WERI-Rb-1 (cell line): ENCODE data around the gene SLC6A6.

Source experiments
- DNase-seq: peaks from one replicate; pipeline ENCODE4 v3.0.0-alpha.2; 2020
- H3K27ac ChIP-seq: fragments of 250-450 bp; sonication (Bioruptor Pico); 2 replicates; pipeline ENCODE4 v1.5.1; 2020; ENCODE audit warnings: mild to moderate bottlenecking, moderate library complexity
- H3K27me3 ChIP-seq: fragments of 250-450 bp; sonication (Bioruptor Pico); 2 replicates; pipeline ENCODE4 v1.5.1; 2021; ENCODE audit warnings: mild to moderate bottlenecking, low read depth, moderate library complexity; ENCODE audit not compliant: insufficient read depth, severe bottlenecking
- H3K36me3 ChIP-seq: fragments of 250-450 bp; sonication (Bioruptor Pico); 2 replicates; pipeline ENCODE4 v1.5.1; 2020; ENCODE audit warnings: mild to moderate bottlenecking, moderate library complexity
- H3K4me3 ChIP-seq: 2 replicates; pipeline ENCODE4 v1.5.1; 2011; ENCODE audit warnings: low read depth, mild to moderate bottlenecking, control low read depth, low read length
- H3K9me3 ChIP-seq: fragments of 250-450 bp; sonication (Bioruptor Pico); 2 replicates; pipeline ENCODE4 v1.5.1; 2021; ENCODE audit warnings: mild to moderate bottlenecking, moderate library complexity; ENCODE audit not compliant: severe bottlenecking
- CTCF ChIP-seq: IDR thresholded peaks from 2 replicates; pipeline ENCODE4 v1.5.1; 2011; ENCODE audit warnings: low read depth, mild to moderate bottlenecking, control low read depth, inconsistent platforms, low read length

SLC6A6 gene

GRCh38 chr3:14360123-14360881 lies 42.1 kb upstream of the SLC6A6 start:
- no peak for DNase-seq
- TF ChIP-seq CTCF, result no peak
- H3K27ac ChIP-seq, result no peak overlapping the region
- no peaks in the 10 kb centered on the region for H3K36me3 ChIP-seq
- no peak overlapping the region for H3K4me3 ChIP-seq
- H3K27me3 ChIP-seq, result no peaks in the 10 kb centered on the region
- no peaks in the 10 kb centered on the region for H3K9me3 ChIP-seq

- no peak for DNase-seq
- H3K36me3 ChIP-seq, result no peaks in the 10 kb centered on the region
- H3K4me3 ChIP-seq, result no peak overlapping the region
- H3K27me3 ChIP-seq, result no peaks in the 10 kb centered on the region
- no peaks in the 10 kb centered on the region for H3K9me3 ChIP-seq
- H3K27ac ChIP-seq, result no peak overlapping the region
- TF ChIP-seq CTCF, result no peak
Measured at GRCh38 chr3:14361068-14361677, 41.2 kb upstream of the SLC6A6 start.

- H3K27me3 ChIP-seq, result no peaks in the 10 kb centered on the region
- no peak for TF ChIP-seq CTCF
- DNase-seq, result no peak
Measured at GRCh38 chr3:14362890-14363289, 39.5 kb upstream of the SLC6A6 start.

GRCh38 chr3:14363379-14363778 lies 39.0 kb upstream of the SLC6A6 start:
- no peak for TF ChIP-seq CTCF
- Histone ChIP-seq H3K36me3 (no peaks in the 10 kb centered on the region), H3K4me3 (no peak overlapping the region), H3K27ac (no peak overlapping the region), H3K9me3 (no peaks in the 10 kb centered on the region), H3K27me3 (no peaks in the 10 kb centered on the region)
- DNase-seq, result no peak

More at GRCh38 chr3:14362890-14363289, 39.5 kb upstream of the SLC6A6 start:
- no peak overlapping the region for H3K27ac ChIP-seq
- H3K4me3 ChIP-seq, result no peak overlapping the region
- H3K36me3 ChIP-seq, result no peaks in the 10 kb centered on the region
- H3K9me3 ChIP-seq, result no peaks in the 10 kb centered on the region

- no peak for TF ChIP-seq CTCF
- Histone ChIP-seq H3K36me3 (no peaks in the 10 kb centered on the region), H3K27ac (no peak overlapping the region), H3K4me3 (no peak overlapping the region), H3K9me3 (no peaks in the 10 kb centered on the region), H3K27me3 (no peaks in the 10 kb centered on the region)
- DNase-seq, result no peak
Measured at GRCh38 chr3:14363991-14364390, 38.4 kb upstream of the SLC6A6 start.
